ENCODE results near the gene DHX29.
"Not testable (repeated sequence)": the region's sequence is repeated elsewhere in the genome, so short reads cannot be mapped to it uniquely, and the experiment has no call there.

Gene DHX29, protein sequence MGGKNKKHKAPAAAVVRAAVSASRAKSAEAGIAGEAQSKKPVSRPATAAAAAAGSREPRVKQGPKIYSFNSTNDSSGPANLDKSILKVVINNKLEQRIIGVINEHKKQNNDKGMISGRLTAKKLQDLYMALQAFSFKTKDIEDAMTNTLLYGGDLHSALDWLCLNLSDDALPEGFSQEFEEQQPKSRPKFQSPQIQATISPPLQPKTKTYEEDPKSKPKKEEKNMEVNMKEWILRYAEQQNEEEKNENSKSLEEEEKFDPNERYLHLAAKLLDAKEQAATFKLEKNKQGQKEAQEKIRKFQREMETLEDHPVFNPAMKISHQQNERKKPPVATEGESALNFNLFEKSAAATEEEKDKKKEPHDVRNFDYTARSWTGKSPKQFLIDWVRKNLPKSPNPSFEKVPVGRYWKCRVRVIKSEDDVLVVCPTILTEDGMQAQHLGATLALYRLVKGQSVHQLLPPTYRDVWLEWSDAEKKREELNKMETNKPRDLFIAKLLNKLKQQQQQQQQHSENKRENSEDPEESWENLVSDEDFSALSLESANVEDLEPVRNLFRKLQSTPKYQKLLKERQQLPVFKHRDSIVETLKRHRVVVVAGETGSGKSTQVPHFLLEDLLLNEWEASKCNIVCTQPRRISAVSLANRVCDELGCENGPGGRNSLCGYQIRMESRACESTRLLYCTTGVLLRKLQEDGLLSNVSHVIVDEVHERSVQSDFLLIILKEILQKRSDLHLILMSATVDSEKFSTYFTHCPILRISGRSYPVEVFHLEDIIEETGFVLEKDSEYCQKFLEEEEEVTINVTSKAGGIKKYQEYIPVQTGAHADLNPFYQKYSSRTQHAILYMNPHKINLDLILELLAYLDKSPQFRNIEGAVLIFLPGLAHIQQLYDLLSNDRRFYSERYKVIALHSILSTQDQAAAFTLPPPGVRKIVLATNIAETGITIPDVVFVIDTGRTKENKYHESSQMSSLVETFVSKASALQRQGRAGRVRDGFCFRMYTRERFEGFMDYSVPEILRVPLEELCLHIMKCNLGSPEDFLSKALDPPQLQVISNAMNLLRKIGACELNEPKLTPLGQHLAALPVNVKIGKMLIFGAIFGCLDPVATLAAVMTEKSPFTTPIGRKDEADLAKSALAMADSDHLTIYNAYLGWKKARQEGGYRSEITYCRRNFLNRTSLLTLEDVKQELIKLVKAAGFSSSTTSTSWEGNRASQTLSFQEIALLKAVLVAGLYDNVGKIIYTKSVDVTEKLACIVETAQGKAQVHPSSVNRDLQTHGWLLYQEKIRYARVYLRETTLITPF (N-terminal part only)

DNA sequence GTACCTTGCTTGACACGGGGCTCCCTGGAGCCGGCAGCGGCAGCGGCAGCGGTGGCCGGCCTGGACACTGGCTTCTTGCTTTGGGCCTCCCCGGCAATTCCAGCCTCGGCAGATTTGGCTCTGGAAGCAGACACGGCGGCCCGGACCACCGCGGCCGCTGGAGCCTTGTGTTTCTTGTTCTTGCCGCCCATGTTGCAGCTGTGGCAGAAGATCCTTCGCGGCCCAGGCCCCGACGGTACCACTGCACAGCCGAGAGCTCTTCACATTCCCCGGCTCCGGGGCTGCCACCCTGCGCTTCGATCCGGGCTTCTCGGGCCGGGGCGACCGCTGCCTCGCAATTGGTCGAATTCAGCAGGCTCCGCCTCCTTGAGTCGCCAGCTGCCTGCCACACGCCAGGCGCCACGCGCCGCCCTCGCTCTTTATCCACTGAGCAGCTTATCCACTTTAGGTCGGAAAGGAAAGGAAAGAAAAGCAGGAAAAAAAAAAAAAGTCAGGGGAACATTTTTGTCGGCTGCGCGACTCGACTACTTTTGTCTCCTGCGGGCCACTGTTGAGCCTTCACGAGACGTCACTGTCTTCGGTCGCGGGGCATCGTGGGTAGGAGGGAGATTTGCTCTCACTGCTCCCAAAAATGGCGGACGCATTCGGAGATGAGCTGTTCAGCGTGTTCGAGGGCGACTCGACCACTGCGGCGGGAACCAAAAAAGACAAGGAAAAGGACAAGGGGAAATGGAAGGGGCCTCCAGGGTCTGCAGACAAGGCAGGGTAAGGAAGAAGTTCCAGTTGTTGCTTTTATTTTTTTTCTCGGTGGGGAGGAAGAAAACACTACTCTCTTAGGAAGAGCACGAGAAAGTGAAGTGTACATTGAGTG is at the start of gene DHX29, which contains the start of gene MTREX:
Gene DHX29, minus strand, starts transcription at position 312 of the 871 bp plus-strand sequence. Its CDS starts 121 bp downstream, at position 191.
Gene MTREX, plus strand, starts transcription at position 607 of the 871 bp plus-strand sequence. Its CDS starts 25 bp downstream, at position 632.
- DNase-seq = peak; percentile 89

DNA sequence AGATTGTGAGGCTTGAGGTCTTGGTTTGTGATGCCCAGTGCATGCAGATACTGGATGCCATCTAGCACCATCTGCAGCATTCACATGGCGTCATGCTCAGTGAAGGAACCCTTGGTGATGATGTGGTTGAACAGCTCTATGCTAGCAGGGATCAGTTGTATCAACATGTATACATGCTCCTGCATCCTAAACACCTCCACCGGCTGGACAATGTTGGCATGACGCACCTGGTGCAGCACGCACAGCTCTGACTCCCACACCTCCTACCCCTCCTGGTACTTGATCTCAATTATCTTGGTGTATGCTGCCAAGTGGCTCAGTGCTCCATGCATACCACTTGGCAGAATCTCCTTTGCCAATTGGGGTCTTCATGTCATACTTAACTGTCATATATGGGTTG is 49.4 kb upstream of the DHX29 start:
- no peak for DNase-seq

DNA sequence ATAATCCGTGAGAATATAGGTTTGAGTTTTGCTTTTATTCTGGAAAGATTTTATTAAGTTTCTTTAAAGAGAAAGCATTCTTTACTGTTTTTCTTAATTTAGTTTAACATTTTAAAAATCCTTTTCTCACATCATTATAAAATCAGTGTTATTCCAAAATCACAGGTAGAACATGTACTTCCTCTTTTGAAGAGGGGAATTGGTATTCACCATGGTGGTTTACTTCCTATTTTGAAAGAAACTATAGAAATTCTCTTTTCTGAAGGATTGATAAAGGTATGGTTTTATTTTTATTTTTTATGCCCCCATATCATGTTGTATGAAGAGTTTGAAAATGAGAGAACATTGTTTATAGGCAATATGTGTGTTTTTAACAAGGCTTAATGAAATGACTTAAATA is 43.3 kb upstream of the DHX29 start:
- DNase-seq = no peak

DNA sequence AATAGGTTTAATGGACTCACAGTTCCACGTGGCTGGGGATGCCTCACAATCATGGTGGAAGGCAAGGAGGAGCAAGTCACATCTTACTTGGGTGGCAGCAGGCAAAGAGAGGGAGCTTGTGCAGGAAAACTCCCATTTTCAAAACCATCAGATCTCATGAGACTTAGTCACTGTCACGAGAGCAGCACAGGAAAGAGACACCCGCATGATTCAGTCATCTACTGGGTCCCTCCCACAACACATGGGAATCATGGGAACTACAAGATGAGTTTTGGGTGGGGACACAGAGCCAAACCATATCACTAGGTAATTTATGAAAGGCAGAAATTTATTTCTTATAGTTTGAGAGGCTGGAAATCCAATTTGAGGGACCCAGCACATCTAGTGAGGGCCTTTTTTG is 40.3 kb upstream of the DHX29 start:
- no peak for DNase-seq

DNA sequence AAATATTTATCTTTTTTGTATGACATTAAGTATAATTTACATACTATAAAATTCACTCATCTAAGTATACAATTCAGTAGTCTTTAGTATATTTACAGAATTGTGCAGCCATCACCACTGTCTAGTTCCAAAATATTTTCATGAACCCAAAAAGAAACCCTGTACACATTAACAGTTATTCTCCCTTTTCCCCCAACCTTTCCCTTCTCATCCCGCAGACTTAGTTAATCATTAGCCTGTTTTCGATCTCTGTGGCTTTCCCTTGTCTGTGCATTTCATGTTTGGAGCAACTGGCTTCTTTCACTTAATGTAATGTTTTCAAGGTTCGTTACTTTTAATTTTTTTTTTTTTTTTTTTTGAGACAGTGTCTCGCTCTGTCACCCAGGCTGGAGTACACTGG is 37.8 kb upstream of the DHX29 start:
- no peak for DNase-seq

DNA sequence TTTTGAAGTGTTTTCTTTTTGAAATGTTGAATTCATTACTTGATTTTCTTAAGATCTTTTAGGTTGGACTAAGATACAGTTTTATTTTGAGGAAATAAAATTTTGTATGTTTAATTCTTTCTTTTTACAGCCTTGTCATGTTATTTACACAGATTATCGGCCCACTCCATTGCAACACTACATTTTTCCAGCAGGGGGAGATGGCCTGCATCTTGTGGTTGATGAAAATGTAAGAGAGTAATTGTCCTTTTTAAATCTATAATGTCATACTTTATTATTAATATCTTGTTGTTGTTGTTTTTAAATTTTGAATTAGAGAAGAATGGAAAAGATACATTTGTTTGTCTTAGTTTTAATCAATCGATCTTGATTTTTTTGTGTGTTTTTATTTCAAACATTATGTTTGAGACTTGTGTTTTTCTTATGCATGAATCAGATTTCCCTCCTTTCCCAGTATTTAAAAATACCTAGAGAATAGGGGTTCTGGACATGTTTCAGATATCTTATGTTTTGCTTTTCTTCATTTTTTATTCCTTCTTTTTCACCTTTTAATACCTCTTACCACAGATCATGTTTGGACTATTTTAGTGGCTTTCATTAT is 37.0 kb upstream of the DHX29 start:
- DNase-seq = peak; percentile 30

DNA sequence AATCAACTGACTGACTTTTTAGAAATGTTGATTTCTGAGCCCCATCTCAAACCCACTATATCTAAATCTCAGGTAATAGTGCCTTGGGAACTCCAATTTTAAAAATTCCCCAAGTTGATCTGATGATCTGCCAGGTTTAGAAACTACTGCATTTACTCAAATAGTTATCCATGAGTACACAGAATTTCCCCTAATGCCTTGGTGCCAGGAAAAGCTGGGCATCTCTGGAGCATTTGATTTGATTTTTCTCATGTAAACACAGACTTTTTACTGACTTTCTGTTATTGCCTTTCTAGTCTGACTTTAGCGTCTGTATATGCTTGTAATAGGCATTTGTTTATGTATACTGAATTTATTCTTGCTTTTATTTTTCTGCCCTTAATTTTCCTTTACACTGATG is 36.1 kb upstream of the DHX29 start:
- DNase-seq = no peak

DNA sequence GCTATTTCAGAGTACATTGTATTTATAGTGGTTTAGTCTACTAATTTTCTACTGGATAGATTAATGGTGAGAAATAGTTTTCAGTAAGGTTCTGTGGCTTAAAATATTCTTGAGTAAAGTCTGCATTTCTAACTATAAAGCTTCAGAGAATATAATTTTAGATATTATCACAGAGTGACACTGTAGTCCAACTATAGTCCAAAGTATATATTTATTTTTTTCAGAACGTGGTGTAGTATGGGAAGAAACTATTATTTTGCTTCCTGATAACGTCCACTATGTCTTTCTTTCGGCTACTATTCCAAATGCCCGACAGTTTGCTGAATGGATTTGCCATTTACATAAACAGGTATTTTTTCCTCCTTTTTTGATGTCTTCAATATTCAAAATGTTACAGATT is 35.6 kb upstream of the DHX29 start:
- DNase-seq = no peak

DNA sequence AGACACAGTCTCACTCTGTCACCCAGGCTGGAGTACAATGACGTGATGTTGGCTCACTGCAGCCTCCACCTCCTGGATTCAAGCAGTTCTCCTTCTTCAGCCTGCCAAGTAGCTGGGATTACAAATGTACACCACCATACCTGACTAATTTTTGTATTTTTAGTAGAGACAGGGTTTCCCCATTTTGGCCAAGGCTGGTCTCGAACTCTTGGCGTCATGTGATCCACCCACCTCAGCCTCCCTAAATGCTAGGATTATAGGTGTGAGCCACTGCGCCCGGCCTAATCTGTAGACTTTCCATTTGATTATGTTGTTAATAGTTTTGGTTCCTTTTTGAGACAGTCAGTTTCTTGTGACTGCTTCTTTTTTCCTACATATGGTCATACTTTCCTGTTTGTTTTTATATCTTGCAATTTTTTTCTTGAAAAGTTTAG is 31.3 kb upstream of the DHX29 start:
- DNase-seq = no peak

DNA sequence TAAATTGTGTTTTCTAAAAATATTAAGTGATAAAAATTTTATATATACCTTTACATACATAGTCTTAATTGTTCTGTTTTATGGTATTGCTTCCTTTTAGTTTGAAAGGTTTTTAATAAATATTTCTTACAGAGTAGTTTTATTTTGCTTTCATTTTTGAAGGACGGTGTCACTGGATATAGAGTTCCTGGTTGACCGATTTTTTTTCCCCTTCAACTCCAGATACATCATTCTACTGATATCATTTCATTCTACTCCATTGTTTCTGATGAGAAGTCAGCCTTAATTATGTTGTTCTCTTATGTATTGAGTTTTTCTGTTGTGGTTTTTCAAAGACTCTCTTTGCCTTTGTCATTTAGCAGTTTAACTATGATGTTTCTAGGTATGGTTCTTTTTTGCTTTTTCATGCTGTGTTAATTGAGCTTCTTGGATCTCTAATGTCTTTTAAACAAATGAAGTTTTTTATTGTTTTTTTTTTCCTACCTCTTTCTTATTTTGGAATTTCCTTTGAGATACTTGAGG is 30.7 kb upstream of the DHX29 start:
- DNase-seq = no peak

DNA sequence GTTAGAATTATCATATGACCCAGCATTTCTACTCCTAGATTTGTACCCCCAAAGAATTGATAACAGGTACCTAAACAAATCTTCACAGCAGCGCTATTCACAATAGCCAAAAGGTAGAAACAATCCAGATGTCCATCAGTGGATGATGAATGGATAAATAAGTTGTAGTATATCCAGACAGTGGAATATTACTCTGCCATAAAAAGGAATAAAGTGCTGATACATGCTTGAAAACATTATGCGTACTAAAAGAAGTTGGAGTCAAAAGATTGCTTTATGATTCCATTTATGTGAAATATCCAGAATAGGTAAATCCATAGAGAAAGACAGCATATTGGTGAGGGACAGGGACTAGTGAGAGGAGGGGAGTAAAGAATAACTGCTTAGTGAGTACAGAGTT is 26.3 kb upstream of the DHX29 start:
- DNase-seq = no peak

DNA sequence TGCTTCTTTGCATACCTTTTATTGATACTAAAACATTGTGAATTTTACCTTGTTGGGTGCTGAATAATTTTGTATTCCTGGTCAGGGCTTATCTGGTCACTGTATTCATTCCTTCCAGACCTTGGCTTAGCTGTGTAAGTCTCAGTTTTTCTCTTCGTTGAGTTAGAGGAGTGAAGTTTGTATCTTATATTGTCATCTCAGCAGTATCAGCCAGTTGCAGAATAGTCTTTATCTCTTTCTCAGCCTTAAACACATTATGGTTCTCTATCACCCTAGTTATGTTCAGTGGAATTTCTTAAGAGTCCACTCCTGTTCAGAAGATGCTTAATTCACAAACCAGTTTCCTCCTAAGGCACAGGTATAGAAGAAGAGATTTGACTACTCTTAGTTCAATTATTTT is 25.5 kb upstream of the DHX29 start:
- no peak for DNase-seq

DNA sequence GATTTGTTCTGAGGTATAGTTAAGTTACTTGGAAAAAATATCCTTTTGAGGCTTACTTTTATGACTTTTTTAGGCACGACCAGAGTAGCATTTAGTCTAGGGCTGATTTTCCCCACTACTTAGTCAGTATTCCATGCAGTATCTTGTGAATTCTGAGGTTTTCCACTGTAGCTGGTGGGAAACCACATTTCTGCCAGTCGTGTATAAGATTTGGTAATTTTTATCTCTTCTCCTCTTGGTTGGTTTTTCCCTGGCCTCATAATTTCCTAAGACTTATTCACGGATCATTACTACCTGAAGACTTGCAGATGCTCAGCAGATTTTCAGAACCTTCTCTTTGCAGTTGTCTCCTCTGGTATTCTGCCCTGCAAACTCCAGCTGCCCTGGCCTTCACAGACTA is 23.8 kb upstream of the DHX29 start:
- DNase-seq = no peak

DNA sequence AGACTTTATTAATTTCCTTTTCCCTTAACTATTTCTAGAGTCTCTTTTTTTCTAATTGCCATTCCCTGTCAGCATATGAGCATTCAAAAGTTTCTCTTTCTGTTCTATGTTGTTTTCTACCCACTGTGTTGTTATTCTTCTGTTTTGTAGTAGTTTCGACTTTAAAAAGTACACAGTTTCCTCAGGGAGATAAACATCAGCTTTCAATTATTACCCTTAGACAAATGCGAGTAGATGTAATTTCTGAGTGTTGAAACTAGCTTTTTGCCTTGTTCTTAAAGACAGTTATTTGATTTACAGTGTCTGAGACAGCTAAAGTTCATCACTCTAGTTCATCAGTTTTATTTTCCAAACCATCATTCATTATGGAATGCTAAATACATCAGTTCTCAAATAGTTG is 19.8 kb upstream of the DHX29 start:
- DNase-seq = no peak

DNA sequence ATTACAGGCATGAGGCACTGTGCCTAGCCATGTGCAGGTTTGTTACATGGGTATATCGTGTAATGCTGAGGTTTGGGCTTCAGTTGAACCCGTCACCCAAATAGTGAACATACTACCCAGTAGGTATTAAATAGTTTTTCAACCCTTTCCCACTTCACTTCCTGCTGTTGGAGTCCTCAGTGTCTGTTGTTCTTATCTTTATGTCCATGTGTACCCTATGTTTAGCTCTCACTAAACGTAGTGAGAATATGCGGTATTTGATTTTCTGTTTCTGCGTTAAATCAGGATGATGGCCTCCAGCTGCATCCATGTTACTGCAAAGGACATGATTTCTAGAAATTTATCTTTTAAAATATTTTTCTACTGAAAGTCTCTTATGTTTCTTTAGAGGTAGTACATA is 18.1 kb upstream of the DHX29 start:
- no peak for DNase-seq

DNA sequence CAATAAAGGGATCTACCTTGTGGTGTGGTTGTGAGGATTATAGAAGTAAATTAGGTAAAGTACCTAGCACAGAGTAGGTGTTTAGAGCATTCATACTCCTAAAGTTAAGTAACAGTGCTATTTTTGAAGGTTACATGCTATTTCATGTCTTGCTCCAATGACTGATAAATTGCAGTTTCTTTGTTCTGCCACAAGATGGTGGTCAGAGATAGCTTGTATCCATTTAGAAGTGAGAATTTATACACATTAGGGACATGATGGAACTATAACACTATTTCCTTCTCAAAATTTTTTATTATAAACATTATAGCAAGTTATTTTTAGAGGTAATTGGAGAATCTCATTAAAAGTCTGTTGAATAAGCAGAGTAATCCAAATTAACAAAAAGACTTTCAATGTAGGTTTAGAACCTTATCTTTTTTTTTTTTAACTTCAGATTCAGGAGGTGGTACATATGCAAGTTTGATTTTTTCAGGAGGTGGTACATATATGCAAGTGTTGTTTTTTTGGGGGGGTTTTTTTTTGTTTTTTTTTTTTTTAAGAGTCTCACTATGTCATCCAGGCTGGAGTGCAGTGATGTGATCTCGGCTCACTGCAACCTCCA is 17.4 kb upstream of the DHX29 start:
- DNase-seq = peak; percentile 43

DNA sequence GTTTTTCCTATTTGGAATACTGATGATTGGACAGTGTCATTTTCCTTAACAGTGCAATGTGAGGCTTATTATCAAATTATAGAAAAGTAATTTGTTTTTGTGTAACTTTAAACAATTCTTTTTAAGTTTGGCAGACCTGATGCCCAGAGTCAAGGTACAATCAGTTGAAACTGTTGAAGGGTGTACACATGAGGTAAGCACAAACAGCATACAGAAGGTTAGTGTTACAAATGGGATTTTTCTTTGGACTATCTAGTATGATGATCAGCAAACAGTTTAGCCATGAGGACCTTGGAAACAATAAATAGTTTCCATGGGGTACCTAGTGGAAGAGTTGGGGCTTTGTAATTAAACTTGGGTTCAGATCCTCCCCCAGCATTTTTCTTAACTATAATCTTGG is 16.5 kb upstream of the DHX29 start:
- no peak for DNase-seq

DNA sequence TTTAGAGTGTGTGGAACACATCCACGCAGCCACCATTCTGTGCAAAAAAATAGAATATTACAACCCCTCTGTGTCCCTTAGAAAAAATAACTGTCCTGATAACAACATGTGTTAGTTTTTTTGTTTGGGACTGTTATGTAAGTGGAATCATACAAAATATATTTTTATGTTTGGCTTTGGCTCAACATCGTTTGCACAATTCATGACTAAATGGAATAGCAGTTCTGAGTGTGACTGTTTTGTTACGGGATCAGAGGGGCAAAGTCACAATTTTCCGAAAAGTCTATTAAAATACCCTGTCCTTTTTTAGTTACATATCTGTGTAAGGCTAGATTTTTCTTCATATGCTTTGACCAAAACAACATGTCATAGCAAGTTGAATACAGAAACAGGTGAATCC is 13.1 kb upstream of the DHX29 start:
- no peak for DNase-seq

DNA sequence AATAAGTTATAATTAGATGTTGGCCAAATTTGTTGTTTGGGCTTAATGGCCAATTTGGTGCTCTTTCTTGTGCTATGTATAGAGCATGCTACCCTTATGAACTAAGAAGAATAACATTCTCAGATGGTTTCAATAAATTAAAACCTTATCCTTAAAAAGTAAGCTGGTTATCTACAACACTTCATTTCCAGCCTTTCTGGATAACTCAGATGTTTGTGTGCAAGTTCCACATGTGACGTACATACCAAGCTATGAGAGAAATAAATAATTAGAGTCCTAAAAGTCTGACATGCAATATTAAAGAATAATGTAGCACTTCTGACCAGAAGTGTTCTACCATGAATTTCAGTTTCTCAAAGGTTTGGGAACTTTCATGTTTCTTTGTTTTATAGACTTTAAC is 12.0 kb upstream of the DHX29 start:
- no peak for DNase-seq

DNA sequence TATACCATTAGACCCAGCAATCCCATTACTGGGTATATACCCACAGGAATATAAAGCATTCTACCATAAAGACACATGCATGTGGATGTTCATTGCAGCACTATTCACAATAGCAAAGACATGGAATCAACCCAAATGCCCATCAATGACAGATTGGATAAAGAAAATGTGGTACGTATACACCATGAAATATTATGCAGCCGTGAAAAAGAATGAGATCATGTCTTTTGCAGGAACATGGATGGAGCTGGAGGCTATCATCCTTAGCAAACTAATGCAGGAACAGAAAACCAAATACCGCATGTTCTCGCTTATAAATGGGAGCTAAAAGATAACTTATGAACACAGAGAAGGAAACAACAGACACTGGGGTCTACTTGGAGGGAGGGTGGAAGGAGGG is 10.7 kb upstream of the DHX29 start:
- not testable (repeated sequence) for DNase-seq

DNA sequence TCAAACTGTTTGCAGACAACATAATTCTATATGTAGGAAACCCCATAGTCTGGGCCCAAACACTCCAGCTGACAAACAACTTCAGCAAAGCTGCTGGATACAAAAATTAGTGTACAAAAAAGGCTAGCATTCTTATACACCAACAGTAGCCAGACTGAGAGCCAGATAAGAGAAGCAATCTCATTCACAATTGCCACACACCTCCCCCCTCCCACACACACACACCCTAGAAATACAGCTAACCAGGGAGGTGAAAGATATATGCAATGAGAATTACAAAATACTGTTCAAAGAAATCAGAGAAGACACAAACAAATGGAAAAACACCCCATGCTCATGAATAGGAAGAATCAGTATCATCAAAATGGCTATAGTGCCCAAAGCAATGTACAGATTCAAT is 9.3 kb upstream of the DHX29 start:
- no peak for DNase-seq

Data from kidney glomerular epithelial cell (primary cell).